ENCODE data around the gene APLP2. TPM values are rescaled to one million over a fixed set of nuclear protein-coding genes. Genes with fewer than 3 reads are reported as not detected.

The APLP2 gene
- total and polyA plus RNA-seq, 2 of the 4 experiments (the other 2 are of a cell fraction) = 127 to 235 TPM

- peaks cover 46% of the 10 kb centered on the region for H3K36me3 ChIP-seq (ENCODE audit: control insufficient read depth, insufficient read depth, low read length)
- H3K4me2 ChIP-seq (ENCODE audit: low read depth, low read length) = no peak overlapping the region
- ATAC-seq (ENCODE audit: low read depth) = no peak
- no peak overlapping the region for H2AK5ac ChIP-seq (ENCODE audit: low read depth, low read length)
- intact Hi-C loops (cut with micrococcal nuclease) (no loop called here), dilution Hi-C loops (cut with HindIII; ENCODE audit: low sequenced_read_pairs, unreplicated experiment) (loop anchor here (25.0 kb wide), 1 partner anchor 202 kb away; no protein-coding TSS in a partner anchor), in situ Hi-C loops (cut with MboI; ENCODE audit: low sequenced_read_pairs) (no loop called here)
- no peaks in the 10 kb centered on the region for H3K79me1 ChIP-seq (ENCODE audit: low read depth in 1 of 2, low read length in 2 of 2)
- H4K8ac ChIP-seq (ENCODE audit: low read depth in 2 of 2, low read length in 2 of 2) = no peak overlapping the region
- no peak overlapping the region for H3K23ac ChIP-seq (ENCODE audit: low read depth, low read length)
- TF ChIP-seq RFX5 (IDR thresholded peaks at IDR 0.05; ENCODE audit: low read depth, low read length) (no peak), CTCF (conservative IDR thresholded peaks at IDR 0.05; ENCODE audit: low read depth, low read length) (no peak), NFE2L2 (IDR thresholded peaks at IDR 0.05; ENCODE audit: low read depth, low read length) (no peak), RCOR1 (IDR thresholded peaks at IDR 0.05; ENCODE audit: insufficient replicate concordance, low read length) (no peak), MAFK (IDR thresholded peaks at IDR 0.05; ENCODE audit: low read depth, low read length) (no peak), USF2 (IDR thresholded peaks at IDR 0.05; ENCODE audit: low read depth, low read length) (no peak), CHD1 (IDR thresholded peaks at IDR 0.05; ENCODE audit: low read depth, low read length) (no peak)
- H2BK15ac ChIP-seq (ENCODE audit: low read depth, low read length) = no peak overlapping the region
- no peak overlapping the region for H3K18ac ChIP-seq (ENCODE audit: low read depth, low read length)
- H4K20me1 ChIP-seq (ENCODE audit: insufficient read depth, low read length) = no peaks in the 10 kb centered on the region; the same call in 1 of the 2 replicates
- H3K9me3 ChIP-seq (ENCODE audit: control insufficient read depth, insufficient read depth, low read length) = no peaks in the 10 kb centered on the region
- peaks cover 2% of the 10 kb centered on the region; the same call in 1 of the 2 replicates for H3K4me1 ChIP-seq (ENCODE audit: control insufficient read depth, insufficient read depth, low read length)
- no peaks in the 10 kb centered on the region; the same call in 1 of the 2 replicates for H3K9me1 ChIP-seq (ENCODE audit: insufficient read depth, low read length)
- H3K56ac ChIP-seq (ENCODE audit: extremely low read depth, insufficient read depth, low read length) = no peak overlapping the region
- no peak overlapping the region for H4K91ac ChIP-seq (ENCODE audit: insufficient read depth, low read depth, low read length)
- DNase-seq = no peak
- no peaks in the 10 kb centered on the region for H3K27me3 ChIP-seq (ENCODE audit: control insufficient read depth, insufficient read depth, low read length)
- H2BK120ac ChIP-seq (ENCODE audit: low read depth, low read length) = no peak overlapping the region
- CTCF ChIA-PET = no interaction called here
- no peak overlapping the region for H2BK5ac ChIP-seq (ENCODE audit: low read depth, low read length, poor library complexity, severe bottlenecking)
- H3K4me3 ChIP-seq (ENCODE audit: insufficient read depth, low read depth, low read length) = no peak overlapping the region
- H3K14ac ChIP-seq (replicated peaks; ENCODE audit: low read depth, low read length) = no peak overlapping the region
- H2BK20ac ChIP-seq (ENCODE audit: low read depth, low read length) = no peak overlapping the region
- no TSS peak for BruUV-seq (replicated peaks)
- WGBS, 2 experiments (ENCODE audit: extremely low coverage in 2 of 2, insufficient read length in 1 of 2) = no CpG with 5 or more reads among the region's 13 CpGs
- H2AK9ac ChIP-seq (replicated peaks; ENCODE audit: low read depth, low read length, poor library complexity) = no peak overlapping the region
- H2AFZ ChIP-seq (replicated peaks; ENCODE audit: low read length, poor library complexity) = no peak overlapping the region
- H3K4ac ChIP-seq (ENCODE audit: low read depth, low read length) = no peak overlapping the region
- H3K9ac ChIP-seq (ENCODE audit: low read depth, low read length) = no peak overlapping the region
- H4K5ac ChIP-seq (ENCODE audit: low read depth, low read length) = no peak overlapping the region
- H3K27ac ChIP-seq (ENCODE audit: insufficient read depth, low read length) = no peak overlapping the region
- POLR2A ChIA-PET (ENCODE audit: unreplicated experiment) = no interaction called here
Observed at GRCh38 chr11:130139401-130139800, 69.7 kb downstream of the APLP2 start.
